Measurements from ENCODE around the gene TMEM229A. TPM values are rescaled to one million over a fixed set of nuclear protein-coding genes. Genes with fewer than 3 reads are reported as not detected.

Gene TMEM229A
- total and polyA plus RNA-seq, 10 donors = 0.06 to 0.33 (median 0.17) TPM; not detected in 7

- H3K9me3 ChIP-seq = no peaks in the 10 kb centered on the region
- no peak overlapping the region for H3K4me3 ChIP-seq
- intact Hi-C loops (cut with DNase I; ENCODE audit: low total_unique reads) = no loop called here
- no peaks in the 10 kb centered on the region for H3K36me3 ChIP-seq
- no peak for DNase-seq
- TF ChIP-seq POLR2AphosphoS5 (IDR thresholded peaks at IDR 0.05) = no peak
- no peak for TF ChIP-seq CTCF (IDR thresholded peaks at IDR 0.05 in 8 of 11, conservative IDR thresholded peaks at IDR 0.05 in 3 of 11)
- TF ChIP-seq POLR2A (IDR thresholded peaks at IDR 0.05) = no peak
- no peak overlapping the region for H3K27ac ChIP-seq
- no peaks in the 10 kb centered on the region for H3K4me1 ChIP-seq
- H3K27me3 ChIP-seq (replicated peaks in 1 of 7) = no peaks in the 10 kb centered on the region
- 55 to 73% (median 72%) methylated on average over 5 of the region's 5 CpGs for WGBS, 5 donors
Observed at GRCh38 chr7:124057872-124058271, 25.0 kb upstream of the TMEM229A start.

GRCh38 chr7:124056234-124056633 is 23.4 kb upstream of the TMEM229A start:
- 41 to 70% (median 52%) methylated on average over 1 of the region's 1 CpG for WGBS, 5 donors
- no peak overlapping the region for H3K27ac ChIP-seq
- H3K27me3 ChIP-seq (replicated peaks in 1 of 7) = no peaks in the 10 kb centered on the region
- no peak overlapping the region for H3K4me3 ChIP-seq
- no peaks in the 10 kb centered on the region for H3K9me3 ChIP-seq
- H3K4me1 ChIP-seq = no peaks in the 10 kb centered on the region
- no peaks in the 10 kb centered on the region for H3K36me3 ChIP-seq
- TF ChIP-seq POLR2AphosphoS5 (IDR thresholded peaks at IDR 0.05) (no peak), CTCF (IDR thresholded peaks at IDR 0.05 in 8 of 11, conservative IDR thresholded peaks at IDR 0.05 in 3 of 11) (no peak), POLR2A (IDR thresholded peaks at IDR 0.05) (no peak)
- intact Hi-C loops (cut with DNase I; ENCODE audit: low total_unique reads) = no loop called here
- DNase-seq = no peak

GRCh38 chr7:124051681-124052377 is 19.0 kb upstream of the TMEM229A start:
- H3K9me3 ChIP-seq = no peaks in the 10 kb centered on the region
- no peak overlapping the region for H3K4me3 ChIP-seq
- H3K4me1 ChIP-seq = no peaks in the 10 kb centered on the region
- no peak for TF ChIP-seq POLR2AphosphoS5 (IDR thresholded peaks at IDR 0.05)
- TF ChIP-seq CTCF (IDR thresholded peaks at IDR 0.05 in 8 of 11, conservative IDR thresholded peaks at IDR 0.05 in 3 of 11) = no peak
- TF ChIP-seq POLR2A (IDR thresholded peaks at IDR 0.05) = no peak
- H3K27ac ChIP-seq = no peak overlapping the region
- intact Hi-C loops (cut with DNase I; ENCODE audit: low total_unique reads) = no loop called here
- no peaks in the 10 kb centered on the region for H3K27me3 ChIP-seq (replicated peaks in 1 of 7)
- DNase-seq = no peak
- no peaks in the 10 kb centered on the region for H3K36me3 ChIP-seq
- 85 to 98% (median 86%) methylated on average over 1 of the region's 1 CpG for WGBS, 5 donors

GRCh38 chr7:124042826-124043225 is 10.0 kb upstream of the TMEM229A start:
- Histone ChIP-seq H3K36me3 (no peaks in the 10 kb centered on the region), H3K4me3 (no peak overlapping the region), H3K27ac (no peak overlapping the region), H3K4me1 (no peaks in the 10 kb centered on the region), H3K9me3 (no peaks in the 10 kb centered on the region), H3K27me3 (replicated peaks in 1 of 7) (no peaks in the 10 kb centered on the region)
- TF ChIP-seq POLR2AphosphoS5 (IDR thresholded peaks at IDR 0.05) (no peak), CTCF (IDR thresholded peaks at IDR 0.05 in 8 of 11, conservative IDR thresholded peaks at IDR 0.05 in 3 of 11) (no peak), POLR2A (IDR thresholded peaks at IDR 0.05) (no peak)
- WGBS, 5 donors = 89 to 97% (median 93%) methylated on average over 2 of the region's 2 CpGs
- no peak for DNase-seq
- intact Hi-C loops (cut with DNase I; ENCODE audit: low total_unique reads) = no loop called here

All from spleen (tissue), 11 donors.